Ascending aorta (tissue), 2 donors: ENCODE data around the gene DBF4B. TPM values are rescaled to one million over a fixed set of nuclear protein-coding genes. Genes with fewer than 3 reads are reported as not detected.
"Not testable (repeated sequence)": the region's sequence is repeated elsewhere in the genome, so short reads cannot be mapped to it uniquely, and the experiment has no call there.

Source experiments
- DNase-seq, 2 donors: peaks; one replicate each; pipeline ENCODE4 v3.0.0-alpha.2; 2019; ENCODE audit warnings: low spot score in 2 of 2
- H3K27ac ChIP-seq, 2 donors: fragments of 200-600 bp; sonication (generic); one replicate each; pipeline ENCODE4 v1.5.1; 2016 to 2017; ENCODE audit warnings: mild to moderate bottlenecking in 1 of 2
- H3K27me3 ChIP-seq: fragments of 200-600 bp; sonication (generic); one replicate; pipeline ENCODE4 v1.5.1; 2017
- H3K36me3 ChIP-seq, 2 donors: fragments of 200-600 bp; sonication (generic); one replicate each; pipeline ENCODE4 v1.5.1; 2016
- H3K4me1 ChIP-seq, 2 donors: fragments of 200-600 bp; sonication (generic); one replicate each; pipeline ENCODE4 v1.5.1; 2016 to 2017; ENCODE audit warnings: mild to moderate bottlenecking in 1 of 2
- H3K4me3 ChIP-seq, 2 donors: fragments of 200-600 bp; sonication (generic); one replicate each; pipeline ENCODE4 v1.5.1; 2016 to 2017; ENCODE audit warnings: mild to moderate bottlenecking in 1 of 2
- H3K9me3 ChIP-seq, 2 donors: fragments of 200-600 bp; sonication (generic); one replicate each; pipeline ENCODE4 v1.5.1; 2016
- intact Hi-C: fragments of 100-400 bp; cut with DNase I; formaldehyde crosslinking; loops from one replicate; pipeline ENCODE4 v1.15.1; 2023
- total RNA-seq: library from RNA; depleted of rRNA; stranded (reverse); fragments of >200 nt; gene quantifications from one replicate; pipeline ENCODE4 v1.1.0, GENCODE V29; 2016
- TF ChIP-seq, protein P1 (sequence below), 3 experiments: fragments of 200-600 bp in 2 of 3; fragments of 450-650 bp in 1 of 3; sonication (generic) in 2 of 3; IDR thresholded peaks; one replicate each; pipeline ENCODE4 v1.5.1; 2016 to 2019; ENCODE audit warnings: antibody characterized with exemption in 3 of 3, mild to moderate bottlenecking in 1 of 3, moderate library complexity in 1 of 3

Gene DBF4B
- total RNA-seq, 1 donor from 2014 or later: 9.7 TPM

DNA sequence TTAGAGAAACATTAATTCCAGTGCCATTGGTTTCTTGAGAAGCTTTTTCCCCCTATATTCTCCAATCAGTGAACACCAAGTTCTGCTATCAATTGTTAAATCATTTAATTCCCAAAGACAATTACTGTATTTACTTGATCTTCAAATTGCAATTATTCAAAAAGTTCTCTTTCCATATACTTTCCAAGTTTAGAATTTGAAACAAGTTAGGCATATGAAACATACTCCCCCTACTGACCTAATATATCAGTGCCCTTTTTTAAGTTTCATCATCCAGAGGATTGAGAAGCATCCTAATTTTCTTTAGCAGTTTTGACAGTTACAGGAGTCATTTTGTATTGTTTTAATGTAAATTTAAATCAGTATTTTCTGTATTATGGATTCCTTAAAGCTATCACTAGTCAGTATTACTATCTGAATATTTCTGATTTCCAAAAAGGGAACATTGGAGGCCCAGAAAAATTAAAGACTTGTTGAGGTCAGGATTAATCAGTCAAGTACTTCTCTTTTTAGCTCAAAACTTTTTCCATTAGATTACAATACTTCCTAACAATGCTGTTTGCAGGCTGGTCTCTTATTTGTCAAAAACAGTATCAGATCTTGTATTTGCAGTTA lies 35.9 kb upstream of the DBF4B start:
- H3K36me3 ChIP-seq: peaks cover 0 to under 1% of the 10 kb centered on the region in 2 donors
- intact Hi-C loops: no loop called here
- H3K4me3 ChIP-seq: no peak overlapping the region
- H3K9me3 ChIP-seq: no peaks in the 10 kb centered on the region
- no peaks in the 10 kb centered on the region for H3K27me3 ChIP-seq
- DNase-seq: no peak
- H3K4me1 ChIP-seq: no peaks in the 10 kb centered on the region
- no peak overlapping the region for H3K27ac ChIP-seq
- TF ChIP-seq, protein P1, sequence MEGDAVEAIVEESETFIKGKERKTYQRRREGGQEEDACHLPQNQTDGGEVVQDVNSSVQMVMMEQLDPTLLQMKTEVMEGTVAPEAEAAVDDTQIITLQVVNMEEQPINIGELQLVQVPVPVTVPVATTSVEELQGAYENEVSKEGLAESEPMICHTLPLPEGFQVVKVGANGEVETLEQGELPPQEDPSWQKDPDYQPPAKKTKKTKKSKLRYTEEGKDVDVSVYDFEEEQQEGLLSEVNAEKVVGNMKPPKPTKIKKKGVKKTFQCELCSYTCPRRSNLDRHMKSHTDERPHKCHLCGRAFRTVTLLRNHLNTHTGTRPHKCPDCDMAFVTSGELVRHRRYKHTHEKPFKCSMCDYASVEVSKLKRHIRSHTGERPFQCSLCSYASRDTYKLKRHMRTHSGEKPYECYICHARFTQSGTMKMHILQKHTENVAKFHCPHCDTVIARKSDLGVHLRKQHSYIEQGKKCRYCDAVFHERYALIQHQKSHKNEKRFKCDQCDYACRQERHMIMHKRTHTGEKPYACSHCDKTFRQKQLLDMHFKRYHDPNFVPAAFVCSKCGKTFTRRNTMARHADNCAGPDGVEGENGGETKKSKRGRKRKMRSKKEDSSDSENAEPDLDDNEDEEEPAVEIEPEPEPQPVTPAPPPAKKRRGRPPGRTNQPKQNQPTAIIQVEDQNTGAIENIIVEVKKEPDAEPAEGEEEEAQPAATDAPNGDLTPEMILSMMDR (IDR thresholded peaks at IDR 0.05): peak in 1 of 3 experiments; percentile 42

DNA sequence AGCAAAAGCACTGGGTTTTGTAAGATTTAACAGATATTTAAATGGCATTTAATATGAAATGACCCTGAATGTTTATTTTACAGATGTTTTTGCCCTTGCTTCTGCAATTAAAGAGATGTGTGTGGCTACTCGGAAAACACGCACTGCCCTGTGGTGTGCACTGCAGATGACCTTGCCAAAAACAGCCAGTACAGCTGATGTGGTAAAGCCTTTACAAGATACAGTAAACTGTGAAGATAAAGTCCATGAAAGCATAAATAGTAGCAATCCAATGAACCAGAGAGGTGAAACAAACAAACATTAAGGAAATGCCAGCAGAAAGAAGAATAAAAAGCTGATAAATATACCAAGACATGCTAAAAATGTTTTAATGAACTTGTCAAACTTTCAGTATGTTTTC lies 34.6 kb upstream of the DBF4B start:
- Histone ChIP-seq H3K4me1 (no peaks in the 10 kb centered on the region), H3K36me3 (peaks cover 8 to 13% of the 10 kb centered on the region in 2 donors), H3K9me3 (no peaks in the 10 kb centered on the region), H3K27me3 (no peaks in the 10 kb centered on the region), H3K27ac (no peak overlapping the region), H3K4me3 (no peak overlapping the region)
- TF ChIP-seq, protein P1 (IDR thresholded peaks at IDR 0.05): no peak
- intact Hi-C loops: no loop called here
- no peak for DNase-seq

DNA sequence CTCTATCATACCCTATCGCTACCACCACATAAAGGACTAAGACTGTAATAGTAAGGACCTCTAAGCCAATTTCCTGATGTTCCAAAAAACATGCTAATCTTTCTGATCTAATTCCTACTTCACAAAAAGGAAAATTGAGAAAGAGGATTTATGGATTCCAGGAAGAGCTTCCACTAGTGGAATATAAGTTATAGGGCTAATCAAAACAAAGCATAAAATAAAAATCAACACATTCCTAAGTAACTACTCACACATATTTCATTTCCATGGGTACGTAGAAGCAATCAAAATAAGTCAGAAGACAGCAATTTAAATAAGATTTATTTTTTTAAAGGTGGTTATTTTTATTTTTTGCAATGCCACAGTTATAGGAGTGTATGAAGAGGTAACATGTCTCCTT lies 31.3 kb upstream of the DBF4B start:
- Histone ChIP-seq H3K4me3 (no peak overlapping the region), H3K4me1 (no peaks in the 10 kb centered on the region), H3K27me3 (no peaks in the 10 kb centered on the region), H3K27ac (no peak overlapping the region), H3K36me3 (peaks cover 26 to 42% of the 10 kb centered on the region in 2 donors), H3K9me3 (no peaks in the 10 kb centered on the region)
- TF ChIP-seq, protein P1 (IDR thresholded peaks at IDR 0.05): no peak
- DNase-seq: no peak
- intact Hi-C loops: no loop called here

DNA sequence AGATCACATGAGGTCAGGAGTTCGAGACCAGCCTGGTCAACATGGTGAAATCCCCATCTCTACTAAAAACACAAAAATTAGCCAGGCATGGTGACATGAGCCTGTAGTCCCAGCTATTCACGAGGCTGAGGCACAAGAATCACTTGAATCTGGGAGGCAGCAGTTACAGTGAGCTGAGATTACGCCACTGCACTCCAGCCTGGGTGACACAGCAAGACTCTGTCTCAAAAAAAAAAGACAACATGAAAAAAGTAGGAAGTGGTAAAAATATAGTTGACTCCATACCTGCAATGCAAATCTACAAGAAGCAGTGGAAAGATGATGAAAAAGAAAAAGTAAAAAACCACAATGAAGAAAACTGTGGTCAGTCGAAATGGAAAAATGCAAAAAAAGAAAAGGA lies 25.2 kb upstream of the DBF4B start:
- intact Hi-C loops, H3K4me3 ChIP-seq, DNase-seq, H3K27me3 ChIP-seq, H3K4me1 ChIP-seq, H3K9me3 ChIP-seq, H3K27ac ChIP-seq: not testable (repeated sequence)
- H3K36me3 ChIP-seq: peaks cover 38 to 55% of the 10 kb centered on the region in 2 donors

DNA sequence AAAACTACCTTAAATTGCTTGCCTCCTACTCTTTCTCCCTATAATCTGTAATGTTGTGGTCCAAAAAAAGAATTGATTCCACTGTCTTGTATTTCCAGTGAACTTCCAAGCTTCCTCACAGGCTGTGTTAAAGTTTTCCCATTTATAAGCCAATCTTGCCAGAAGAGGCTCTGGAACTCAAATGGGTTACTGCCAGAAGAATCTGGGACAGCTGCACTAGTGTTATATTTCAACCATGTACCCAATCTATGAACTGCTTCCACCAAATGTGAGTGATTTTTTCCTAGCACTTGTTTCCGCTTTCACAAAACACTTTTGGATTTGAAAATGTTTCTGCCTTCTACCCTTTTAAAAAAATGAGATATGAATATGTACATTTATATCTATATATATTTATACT lies 20.7 kb upstream of the DBF4B start:
- Histone ChIP-seq H3K27ac (no peak overlapping the region), H3K36me3 (peaks cover 8 to 15% of the 10 kb centered on the region in 2 donors), H3K9me3 (no peaks in the 10 kb centered on the region), H3K4me1 (peaks cover 0 to 11% of the 10 kb centered on the region in 2 donors), H3K4me3 (no peak overlapping the region), H3K27me3 (no peaks in the 10 kb centered on the region)
- TF ChIP-seq, protein P1 (IDR thresholded peaks at IDR 0.05): no peak
- no peak for DNase-seq
- intact Hi-C loops: no loop called here

DNA sequence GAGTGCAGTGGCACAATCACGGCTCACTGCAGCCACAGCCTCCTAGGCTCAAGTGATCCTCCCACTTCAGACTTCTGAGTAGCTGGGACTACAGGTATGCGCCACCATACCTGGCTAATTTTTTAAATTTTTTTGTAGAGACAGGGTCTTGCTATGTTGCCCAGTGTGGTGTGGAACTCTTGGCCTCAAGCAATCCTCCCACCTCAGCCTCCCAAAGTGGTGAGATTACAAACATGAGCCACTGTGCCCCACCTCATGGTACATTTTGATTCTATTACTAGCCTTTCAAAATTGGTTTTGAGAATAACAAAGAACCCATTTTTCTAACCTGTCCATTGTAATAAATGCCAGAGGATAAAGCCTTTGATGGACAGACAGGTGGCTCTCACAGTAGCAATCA lies 20.3 kb upstream of the DBF4B start:
- intact Hi-C loops: no loop called here
- Histone ChIP-seq H3K4me1 (peaks cover 0 to 11% of the 10 kb centered on the region in 2 donors), H3K9me3 (no peaks in the 10 kb centered on the region), H3K4me3 (peak overlapping the region in 1 of 2 donors; percentile 75), H3K27ac (no peak overlapping the region), H3K36me3 (peaks cover 4 to 11% of the 10 kb centered on the region in 2 donors), H3K27me3 (no peaks in the 10 kb centered on the region)
- TF ChIP-seq, protein P1 (IDR thresholded peaks at IDR 0.05): no peak
- DNase-seq: no peak
